Upper lobe of right lung (tissue), 1 donor: Measurements from ENCODE around the gene LRP2. TPM values are rescaled to one million over a fixed set of nuclear protein-coding genes. Genes with fewer than 3 reads are reported as not detected.

ENCODE experiments used
- ATAC-seq: fragments of 200-7000 bp; cut with Tn5 transposase; one replicate; pipeline ENCODE4 v1.9.1; 2020; ENCODE audit warnings: mild to moderate bottlenecking, moderate library complexity
- DNase-seq: peaks from one replicate; pipeline ENCODE4 v3.0.0-alpha.2; 2020
- H3K27ac ChIP-seq: fragments of 200-600 bp; one replicate; pipeline ENCODE4 v1.8.0; 2022
- H3K27me3 ChIP-seq: fragments of 200-600 bp; one replicate; pipeline ENCODE4 v1.8.0; 2022; ENCODE audit warnings: mild to moderate bottlenecking
- H3K36me3 ChIP-seq: fragments of 200-600 bp; one replicate; pipeline ENCODE4 v1.8.0; 2022
- H3K4me1 ChIP-seq: fragments of 200-600 bp; one replicate; pipeline ENCODE4 v1.8.0; 2022
- H3K4me3 ChIP-seq: fragments of 200-600 bp; one replicate; pipeline ENCODE4 v1.8.0; 2022; ENCODE audit warnings: mild to moderate bottlenecking
- H3K9me3 ChIP-seq: fragments of 200-600 bp; one replicate; pipeline ENCODE4 v1.8.0; 2022
- intact Hi-C: fragments of 100-400 bp; cut with DNase I; formaldehyde crosslinking; loops from one replicate; pipeline ENCODE4 v1.11.0; 2022
- total RNA-seq: library from RNA; stranded (reverse); fragmentation: NEBNext Ultra II Directional; extraction: Animal tissue kit (Norgen Biotek cat#: 25700); gene quantifications from one replicate; pipeline ENCODE4 v1.2.1, GENCODE V29; 2021
- TF ChIP-seq, protein P1 (sequence below): fragments of 200-600 bp; IDR thresholded peaks from one replicate; pipeline ENCODE4 v1.8.0; 2022; ENCODE audit warnings: antibody characterized with exemption
- donor health status: DM: no; HTN: yes; CAD: no; lungs with severe emphysema.

Gene LRP2
- total RNA-seq, 1 donor from 2014 or later = 36.6 TPM

DNA sequence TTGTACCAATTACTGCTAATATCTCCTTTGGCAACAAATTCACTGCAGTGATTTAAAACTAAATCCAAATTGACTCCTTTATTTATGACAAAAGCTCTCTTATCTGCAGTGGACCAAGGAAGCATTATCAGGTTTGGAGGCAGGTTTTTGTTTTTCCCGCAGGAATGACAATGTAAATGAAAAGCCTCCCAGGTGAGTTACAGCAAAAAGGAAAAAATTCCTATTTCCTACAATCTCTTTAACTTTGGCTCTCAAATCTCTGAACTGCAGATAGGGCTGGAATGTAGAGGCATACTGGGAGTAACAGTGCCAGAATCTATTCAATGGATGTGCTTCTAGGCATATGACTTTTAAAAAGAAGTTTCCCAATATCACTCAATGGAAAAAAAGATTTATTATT is 28.9 kb upstream of the LRP2 start:
- Histone ChIP-seq H3K36me3 (no peaks in the 10 kb centered on the region), H3K4me3 (no peak overlapping the region), H3K27me3 (no peaks in the 10 kb centered on the region), H3K27ac (no peak overlapping the region), H3K4me1 (no peaks in the 10 kb centered on the region), H3K9me3 (no peaks in the 10 kb centered on the region)
- TF ChIP-seq, protein P1, sequence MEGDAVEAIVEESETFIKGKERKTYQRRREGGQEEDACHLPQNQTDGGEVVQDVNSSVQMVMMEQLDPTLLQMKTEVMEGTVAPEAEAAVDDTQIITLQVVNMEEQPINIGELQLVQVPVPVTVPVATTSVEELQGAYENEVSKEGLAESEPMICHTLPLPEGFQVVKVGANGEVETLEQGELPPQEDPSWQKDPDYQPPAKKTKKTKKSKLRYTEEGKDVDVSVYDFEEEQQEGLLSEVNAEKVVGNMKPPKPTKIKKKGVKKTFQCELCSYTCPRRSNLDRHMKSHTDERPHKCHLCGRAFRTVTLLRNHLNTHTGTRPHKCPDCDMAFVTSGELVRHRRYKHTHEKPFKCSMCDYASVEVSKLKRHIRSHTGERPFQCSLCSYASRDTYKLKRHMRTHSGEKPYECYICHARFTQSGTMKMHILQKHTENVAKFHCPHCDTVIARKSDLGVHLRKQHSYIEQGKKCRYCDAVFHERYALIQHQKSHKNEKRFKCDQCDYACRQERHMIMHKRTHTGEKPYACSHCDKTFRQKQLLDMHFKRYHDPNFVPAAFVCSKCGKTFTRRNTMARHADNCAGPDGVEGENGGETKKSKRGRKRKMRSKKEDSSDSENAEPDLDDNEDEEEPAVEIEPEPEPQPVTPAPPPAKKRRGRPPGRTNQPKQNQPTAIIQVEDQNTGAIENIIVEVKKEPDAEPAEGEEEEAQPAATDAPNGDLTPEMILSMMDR = no peak
- DNase-seq (no peak), ATAC-seq (no peak)
- intact Hi-C loops = no loop called here

DNA sequence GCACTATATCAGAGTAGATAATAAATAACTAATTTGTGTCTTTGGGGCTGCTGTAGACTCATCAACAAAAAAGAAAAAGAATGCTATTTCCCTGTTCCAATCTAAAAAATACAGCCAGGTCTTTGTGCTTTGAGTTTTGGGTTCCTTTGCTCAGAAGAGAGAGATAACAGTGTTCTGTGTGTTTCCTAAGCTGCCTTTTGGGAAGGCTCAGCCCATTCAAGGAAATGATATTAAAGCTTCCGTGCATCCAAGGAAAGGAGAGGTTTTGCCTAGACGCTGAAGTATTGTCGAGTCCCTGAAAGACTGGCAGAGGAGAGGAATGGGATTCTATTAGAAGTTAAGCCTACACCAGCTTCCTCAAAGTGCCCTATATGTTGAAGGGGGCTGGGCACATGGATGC is 25.8 kb upstream of the LRP2 start:
- H3K4me3 ChIP-seq = no peak overlapping the region
- TF ChIP-seq, protein P1 = no peak
- intact Hi-C loops = no loop called here
- H3K36me3 ChIP-seq = no peaks in the 10 kb centered on the region
- no peak for DNase-seq
- ATAC-seq = no peak
- H3K4me1 ChIP-seq = no peaks in the 10 kb centered on the region
- no peaks in the 10 kb centered on the region for H3K9me3 ChIP-seq
- H3K27me3 ChIP-seq = no peaks in the 10 kb centered on the region
- H3K27ac ChIP-seq = no peak overlapping the region

DNA sequence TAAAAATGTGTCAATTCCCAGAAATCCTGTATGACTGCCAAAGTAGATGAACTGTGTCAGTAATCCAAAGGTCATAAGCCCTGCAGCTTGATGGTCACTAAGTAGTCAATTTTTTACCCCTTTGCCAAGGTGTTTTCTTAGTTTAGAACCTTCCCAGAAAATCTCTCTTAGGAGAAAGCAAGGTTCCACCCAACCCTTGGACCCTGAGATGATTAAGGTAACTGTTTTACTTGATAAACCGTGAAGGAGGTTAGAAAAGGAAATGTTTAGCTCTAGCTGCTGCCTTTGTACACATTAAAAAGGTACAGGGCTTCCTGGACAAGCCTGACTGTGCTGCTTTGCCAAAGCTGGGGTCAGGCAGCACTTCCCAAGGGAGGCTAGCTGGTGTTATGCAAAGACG is 24.4 kb upstream of the LRP2 start:
- ATAC-seq = no peak
- Histone ChIP-seq H3K36me3 (no peaks in the 10 kb centered on the region), H3K4me3 (no peak overlapping the region), H3K27ac (no peak overlapping the region), H3K27me3 (no peaks in the 10 kb centered on the region), H3K9me3 (no peaks in the 10 kb centered on the region), H3K4me1 (no peaks in the 10 kb centered on the region)
- intact Hi-C loops = no loop called here
- TF ChIP-seq, protein P1 = no peak
- no peak for DNase-seq

DNA sequence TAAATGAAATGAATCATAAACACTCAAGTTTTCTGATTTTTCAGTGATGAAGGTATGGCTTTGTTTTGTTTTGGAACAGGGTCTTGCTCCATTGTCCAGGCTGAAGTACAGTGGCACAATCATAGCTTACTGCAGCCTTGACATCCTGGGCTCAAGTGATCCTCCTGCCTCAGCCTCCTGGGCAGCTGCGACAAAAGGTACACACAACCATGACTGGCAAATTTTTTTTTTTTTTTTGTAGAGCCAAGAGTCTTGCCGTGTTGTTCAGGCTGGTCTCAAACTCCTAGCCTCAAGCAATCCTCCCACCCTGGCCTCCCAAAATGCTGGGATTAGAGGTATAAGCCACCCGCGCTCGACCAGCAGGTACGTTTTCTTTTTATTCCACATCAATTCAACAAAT is 22.5 kb upstream of the LRP2 start:
- DNase-seq = no peak
- H3K4me1 ChIP-seq = no peaks in the 10 kb centered on the region
- intact Hi-C loops = no loop called here
- TF ChIP-seq, protein P1 = no peak
- H3K9me3 ChIP-seq = no peaks in the 10 kb centered on the region
- ATAC-seq = no peak
- no peak overlapping the region for H3K27ac ChIP-seq
- no peaks in the 10 kb centered on the region for H3K27me3 ChIP-seq
- H3K36me3 ChIP-seq = no peaks in the 10 kb centered on the region
- H3K4me3 ChIP-seq = no peak overlapping the region

DNA sequence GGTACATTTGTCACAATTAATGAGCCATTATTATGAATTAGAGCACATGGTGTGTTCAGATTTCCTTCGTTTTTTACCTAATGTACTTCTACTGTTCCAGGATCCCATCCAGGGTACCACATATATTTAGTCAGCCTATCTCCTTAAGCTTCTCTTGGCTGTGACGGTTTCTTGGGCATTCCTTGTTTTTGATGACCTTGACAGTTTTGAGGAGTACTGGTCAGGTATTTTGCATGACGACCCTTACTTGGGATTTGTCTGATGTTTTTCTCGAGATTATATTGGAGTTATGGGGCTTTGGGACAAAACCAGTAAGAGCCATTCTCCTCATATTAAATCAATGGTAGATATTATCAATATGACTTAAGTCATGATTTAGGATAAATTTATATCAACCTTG is 10.2 kb upstream of the LRP2 start:
- no peaks in the 10 kb centered on the region for H3K27me3 ChIP-seq
- TF ChIP-seq, protein P1 = no peak
- ATAC-seq (no peak), DNase-seq (no peak)
- H3K27ac ChIP-seq = no peak overlapping the region
- no peak overlapping the region for H3K4me3 ChIP-seq
- no peaks in the 10 kb centered on the region for H3K36me3 ChIP-seq
- no peaks in the 10 kb centered on the region for H3K9me3 ChIP-seq
- intact Hi-C loops = no loop called here
- H3K4me1 ChIP-seq = no peaks in the 10 kb centered on the region

DNA sequence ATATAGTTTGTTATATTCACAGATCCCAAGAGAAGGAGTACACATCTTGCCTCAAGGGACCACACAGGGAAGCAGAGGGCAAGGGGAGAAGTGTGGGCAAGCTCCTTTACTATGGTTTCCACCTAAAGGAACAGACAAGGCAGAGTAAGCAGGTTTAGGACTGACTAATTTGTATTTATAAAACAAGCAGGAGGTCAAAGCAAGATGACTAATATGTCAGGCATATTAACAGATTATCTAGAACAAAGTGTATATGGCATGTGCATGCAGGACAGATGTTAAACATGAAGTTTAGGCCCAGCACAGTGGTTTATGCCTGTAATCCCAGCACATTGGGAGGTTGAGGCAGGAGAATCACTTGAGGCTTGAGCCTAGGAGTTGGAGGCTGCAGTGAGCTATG is 3.7 kb upstream of the LRP2 start:
- DNase-seq = no peak
- Histone ChIP-seq H3K27me3 (peaks cover 26% of the 10 kb centered on the region), H3K36me3 (no peaks in the 10 kb centered on the region), H3K9me3 (no peaks in the 10 kb centered on the region), H3K4me3 (no peak overlapping the region), H3K4me1 (peaks cover 25% of the 10 kb centered on the region), H3K27ac (no peak overlapping the region)
- TF ChIP-seq, protein P1 = no peak
- intact Hi-C loops = no loop called here
- ATAC-seq = no peak
